ENCODE results near the gene KCNMB4.
A peak's percentile ranks its signal among the peaks of the same experiment; 100 is the strongest.

Gene KCNMB4, protein sequence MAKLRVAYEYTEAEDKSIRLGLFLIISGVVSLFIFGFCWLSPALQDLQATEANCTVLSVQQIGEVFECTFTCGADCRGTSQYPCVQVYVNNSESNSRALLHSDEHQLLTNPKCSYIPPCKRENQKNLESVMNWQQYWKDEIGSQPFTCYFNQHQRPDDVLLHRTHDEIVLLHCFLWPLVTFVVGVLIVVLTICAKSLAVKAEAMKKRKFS

DNA sequence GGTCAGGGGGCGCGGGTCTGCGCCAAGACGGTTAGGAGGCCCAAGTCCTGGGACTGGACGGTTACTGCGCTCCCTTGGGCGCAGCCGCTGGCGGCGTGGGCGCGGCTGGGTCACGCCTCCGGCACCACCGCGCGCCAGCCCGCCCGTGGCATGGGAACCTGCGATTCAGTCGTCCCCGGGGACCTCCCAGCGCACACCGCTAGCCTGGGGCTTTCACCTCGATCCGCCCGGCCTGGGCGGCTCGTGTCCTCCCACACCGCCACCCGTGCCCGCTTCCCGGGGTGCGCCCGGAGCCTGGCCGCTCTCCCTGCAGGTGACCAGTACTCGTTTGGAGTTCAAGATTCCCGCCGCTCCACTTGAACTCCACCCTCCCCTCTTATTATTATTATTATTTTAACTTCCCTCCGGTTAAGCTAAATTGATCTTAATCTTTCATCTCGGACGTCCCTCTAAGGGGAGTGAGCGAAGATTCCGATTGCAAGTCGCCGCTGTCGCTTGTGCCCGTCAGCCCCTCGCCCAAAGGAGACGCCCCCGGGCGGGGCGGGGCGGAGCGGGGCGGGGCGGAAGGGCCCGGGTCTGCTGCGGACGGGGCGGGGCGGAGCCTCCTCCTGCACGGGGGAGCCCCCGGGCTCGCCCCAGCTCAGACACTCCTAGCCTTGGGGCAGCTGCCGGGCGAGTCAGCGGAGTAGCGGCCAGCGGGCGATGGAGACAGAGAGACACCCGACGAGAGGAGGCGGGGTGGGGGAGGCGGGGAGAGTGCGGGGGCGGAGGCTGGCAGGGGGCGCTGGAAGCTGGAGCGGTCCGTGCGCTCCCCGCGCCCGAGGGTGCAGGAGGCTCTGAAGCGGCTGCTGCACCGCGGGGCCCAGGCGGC is at the start of gene KCNMB4:
TSS of gene KCNMB4 (plus strand) at position 643 of the 871 bp plus-strand sequence. CDS start 445 bp downstream, outside the sequence.
- peak; percentile 78 for DNase-seq

DNA sequence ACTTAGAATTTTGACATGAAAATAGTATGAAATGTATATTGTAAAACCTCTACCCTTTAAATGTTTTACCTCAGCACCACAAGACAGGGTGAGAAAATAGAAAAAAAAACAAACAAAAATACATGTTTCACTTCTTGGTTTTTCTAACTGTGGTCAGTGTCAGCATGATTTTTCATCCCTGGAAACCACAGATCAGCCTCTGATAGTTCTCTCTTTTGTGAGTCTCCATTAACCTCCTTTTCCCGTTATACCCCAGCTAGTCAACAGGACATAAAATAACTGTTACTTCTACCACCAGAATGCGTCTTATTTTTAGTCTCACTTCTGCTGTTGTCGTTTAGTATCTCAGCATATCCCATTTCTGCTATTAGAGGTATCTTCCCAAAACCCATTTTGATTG is 48.3 kb upstream of the KCNMB4 start:
- DNase-seq, result no peak

DNA sequence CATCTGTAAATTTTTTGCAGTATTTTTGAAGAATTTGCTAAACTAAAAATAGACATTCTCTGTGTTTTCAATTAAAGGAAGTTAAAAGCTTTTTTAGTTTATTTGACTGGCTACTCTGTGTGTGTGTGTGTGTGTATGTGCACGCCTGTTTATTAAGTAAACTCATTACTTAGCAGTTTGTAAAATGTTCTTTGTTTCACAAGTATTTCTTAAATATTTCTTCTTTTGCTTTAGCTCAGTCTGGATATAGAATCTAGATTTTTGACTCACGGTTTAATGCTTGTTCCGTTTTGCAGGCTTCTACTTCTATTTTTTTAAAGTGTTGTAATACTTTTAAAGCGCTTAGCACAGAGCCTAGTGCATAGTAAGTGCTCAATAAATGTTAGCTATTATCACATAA is 46.5 kb upstream of the KCNMB4 start:
- DNase-seq, result no peak

DNA sequence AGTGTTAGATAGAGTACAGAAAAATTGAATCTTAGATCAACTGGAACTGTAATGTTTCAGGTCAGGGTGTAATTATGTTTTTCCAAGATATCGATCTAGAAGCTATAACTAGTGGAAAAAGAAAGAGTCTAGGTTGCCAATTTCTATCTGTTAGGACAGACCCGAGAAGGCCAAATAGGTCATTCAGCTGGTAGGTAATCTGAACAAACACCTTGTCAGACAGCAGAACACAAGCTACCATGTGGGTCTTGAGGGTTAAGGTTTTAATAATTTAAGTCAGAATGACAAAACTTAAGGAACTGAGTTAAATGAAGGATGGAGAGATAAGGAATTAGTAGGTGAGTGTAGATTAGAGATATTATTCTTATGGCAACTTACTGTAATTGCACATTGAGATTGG is 44.9 kb upstream of the KCNMB4 start:
- no peak for DNase-seq

DNA sequence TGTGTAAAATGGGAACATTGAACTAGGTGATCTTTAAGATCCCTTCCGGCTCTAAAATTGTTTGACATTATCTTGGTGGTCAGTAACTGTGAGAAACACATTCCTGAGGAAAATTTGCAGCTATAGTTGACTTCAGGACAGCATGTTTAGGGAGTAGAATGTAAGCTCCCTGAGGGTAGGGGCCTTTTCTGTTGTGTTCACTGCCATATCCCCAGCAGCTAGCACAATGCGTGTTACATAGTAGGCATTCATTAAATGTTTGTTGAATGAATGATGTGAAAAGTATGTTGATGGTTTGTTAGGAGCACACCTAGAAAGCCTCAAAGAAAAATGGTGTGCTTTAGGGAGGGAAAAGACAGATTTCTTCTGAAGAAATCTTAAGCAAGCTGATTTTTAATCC is 38.5 kb upstream of the KCNMB4 start:
- DNase-seq, result no peak

DNA sequence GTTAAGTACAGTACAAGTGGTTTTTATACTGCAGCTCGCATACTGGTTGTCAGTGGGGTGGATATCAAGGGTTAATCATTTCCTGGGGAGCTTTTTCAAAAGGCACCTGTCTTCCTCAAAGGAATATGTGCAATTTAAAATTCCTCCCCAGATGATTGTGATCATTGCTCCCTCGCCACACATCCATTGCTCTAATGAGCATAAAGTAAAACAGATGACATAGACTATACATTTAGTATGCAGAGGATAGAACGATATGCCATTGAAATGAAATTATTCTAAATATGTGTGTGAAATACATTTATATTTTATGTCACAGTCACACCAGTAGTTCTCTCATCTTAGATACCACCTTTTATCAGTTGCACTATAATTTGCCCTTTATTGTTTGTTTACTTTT is 36.4 kb upstream of the KCNMB4 start:
- DNase-seq, result no peak

DNA sequence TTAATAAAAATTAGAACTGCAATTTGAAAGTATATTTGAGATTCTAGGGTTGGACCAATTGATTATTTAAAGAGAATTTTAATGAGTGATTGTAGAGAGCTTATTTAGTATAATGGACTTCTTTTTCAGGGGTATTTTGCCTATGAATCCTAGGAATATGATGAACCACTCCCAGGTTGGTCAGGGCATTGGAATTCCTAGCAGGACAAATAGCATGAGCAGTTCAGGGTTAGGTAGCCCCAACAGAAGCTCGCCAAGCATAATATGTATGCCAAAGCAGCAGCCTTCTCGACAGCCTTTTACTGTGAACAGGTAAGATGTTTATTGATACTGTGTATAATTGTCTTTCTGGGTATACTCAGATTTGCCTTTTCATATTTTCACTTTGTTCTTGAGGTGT is 35.9 kb upstream of the KCNMB4 start:
- DNase-seq, result no peak

DNA sequence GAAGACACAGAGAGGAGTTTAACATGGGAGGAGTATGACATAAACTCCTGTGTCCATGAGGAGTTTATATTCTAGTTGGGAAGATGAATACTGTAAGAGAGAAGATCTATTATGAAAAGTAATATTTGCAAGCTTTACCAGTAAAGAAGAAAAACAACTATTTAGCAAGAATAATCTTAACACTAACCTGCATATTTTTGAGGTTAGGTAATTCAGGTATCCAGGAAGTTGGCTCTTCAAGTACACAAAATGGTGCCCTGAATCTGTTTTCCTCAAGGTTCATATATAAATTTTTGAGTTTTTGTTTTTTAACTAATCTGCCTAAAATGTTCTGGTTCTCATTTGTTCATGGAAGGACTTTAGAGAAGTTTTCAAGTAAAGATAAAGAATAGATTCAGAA is 33.9 kb upstream of the KCNMB4 start:
- no peak for DNase-seq

DNA sequence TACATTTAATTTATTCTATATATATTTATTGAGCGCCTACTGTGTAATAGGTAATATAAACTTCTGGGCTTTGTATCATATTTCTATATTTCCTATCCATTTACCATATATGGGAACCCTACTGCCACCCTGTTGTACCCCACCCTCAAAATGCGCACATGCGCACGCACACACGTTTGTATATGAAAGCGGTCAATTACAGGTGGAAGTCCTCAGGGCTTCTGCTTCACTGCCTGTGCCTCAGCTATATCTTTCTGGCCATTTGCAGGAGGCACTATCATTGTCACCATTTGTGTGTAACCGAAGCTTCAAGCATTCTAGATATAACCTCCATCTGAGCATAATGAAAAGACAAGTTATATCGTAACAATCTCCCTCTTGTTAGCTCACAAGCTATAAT is 31.3 kb upstream of the KCNMB4 start:
- no peak for DNase-seq

DNA sequence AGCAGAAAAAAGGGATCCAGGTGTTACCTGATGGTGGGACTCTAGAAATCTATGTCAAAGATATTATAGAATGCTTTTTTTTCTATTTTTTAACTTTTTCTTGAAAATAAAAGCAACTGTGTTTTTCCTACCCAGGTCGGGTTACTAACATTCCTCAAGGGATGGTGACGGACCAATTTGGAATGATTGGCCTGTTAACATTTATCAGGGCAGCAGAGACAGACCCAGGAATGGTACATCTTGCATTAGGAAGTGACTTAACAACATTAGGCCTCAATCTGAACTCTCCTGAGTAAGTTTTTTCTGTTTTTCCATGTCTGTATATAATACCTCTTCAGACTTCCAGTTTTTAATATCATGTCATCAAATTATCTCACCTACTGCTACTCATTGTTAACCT is 27.6 kb upstream of the KCNMB4 start:
- DNase-seq, result no peak

DNA sequence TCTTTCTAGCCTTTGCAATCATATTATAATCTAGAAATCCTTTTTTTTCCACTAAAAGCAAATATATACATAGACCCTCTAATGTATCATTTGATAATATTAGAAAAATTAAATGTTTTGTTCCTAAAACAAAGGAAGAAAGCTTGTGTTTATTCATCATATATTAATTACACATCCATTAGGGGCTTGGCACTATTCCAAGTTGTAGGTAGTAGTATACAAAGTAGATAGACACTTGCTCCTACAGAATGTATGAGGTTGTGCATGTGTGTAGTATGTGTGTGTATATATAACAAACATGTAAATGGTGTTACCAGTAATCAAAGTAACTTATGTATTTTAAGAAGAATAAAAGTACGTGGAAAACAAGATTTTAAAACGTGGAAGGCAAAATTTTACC is 15.0 kb upstream of the KCNMB4 start:
- DNase-seq, result no peak

DNA sequence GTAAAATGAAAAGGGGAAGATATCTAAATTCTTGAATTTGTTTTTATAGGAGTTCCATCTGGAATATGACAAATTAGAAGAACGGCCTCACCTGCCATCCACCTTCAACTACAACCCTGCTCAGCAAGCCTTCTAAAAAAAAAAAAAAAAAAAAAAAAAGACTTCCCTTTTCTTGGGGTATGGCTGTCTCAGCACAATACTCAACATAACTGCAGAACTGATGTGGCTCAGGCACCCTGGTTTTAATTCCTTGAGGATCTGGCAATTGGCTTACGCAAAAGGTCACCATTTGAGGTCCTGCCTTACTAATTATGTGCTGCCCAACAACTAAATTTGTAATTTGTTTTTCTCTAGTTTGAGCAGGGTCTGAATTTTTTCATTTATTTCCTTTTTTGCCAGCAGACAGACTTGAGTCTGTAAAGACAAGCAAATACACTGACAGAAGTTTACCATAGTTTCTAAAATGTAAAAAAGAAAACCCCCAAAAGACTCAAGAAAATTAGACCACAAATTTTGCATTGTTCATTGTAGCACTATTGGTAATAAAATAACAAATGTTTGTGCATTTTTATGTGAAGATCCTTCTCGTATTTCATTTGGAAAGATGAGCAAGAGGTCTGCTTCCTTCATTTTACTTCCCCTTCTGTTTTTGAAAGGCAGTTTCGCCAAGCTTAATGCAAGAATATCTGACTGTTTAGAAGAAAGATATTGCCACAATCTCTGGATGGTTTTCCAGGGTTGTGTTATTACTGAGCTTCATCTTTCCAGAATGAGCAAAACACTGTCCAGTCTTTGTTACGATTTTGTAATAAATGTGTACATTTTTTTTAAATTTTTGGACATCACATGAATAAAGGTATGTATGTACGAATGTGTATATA is 12.1 kb upstream of the KCNMB4 start:
- DNase-seq, result no peak

DNA sequence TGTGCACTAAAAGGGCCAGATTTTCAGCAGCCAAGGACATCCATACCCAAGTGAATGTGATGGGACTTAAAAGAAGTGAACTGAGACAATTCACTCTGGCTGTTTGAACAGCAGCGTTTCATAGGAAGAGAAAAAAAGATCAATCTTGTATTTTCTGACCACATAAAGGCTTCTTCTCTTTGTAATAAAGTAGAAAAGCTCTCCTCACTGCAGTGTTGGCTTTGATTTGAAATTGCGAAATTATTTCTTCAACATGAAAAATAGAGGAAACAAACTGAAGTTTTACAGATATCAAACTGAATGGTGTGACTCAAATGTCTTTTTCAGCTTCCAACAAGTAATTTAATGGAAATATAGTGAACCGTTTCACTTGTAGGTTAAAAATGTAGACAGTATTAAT is 11.3 kb upstream of the KCNMB4 start:
- DNase-seq, result no peak

DNA sequence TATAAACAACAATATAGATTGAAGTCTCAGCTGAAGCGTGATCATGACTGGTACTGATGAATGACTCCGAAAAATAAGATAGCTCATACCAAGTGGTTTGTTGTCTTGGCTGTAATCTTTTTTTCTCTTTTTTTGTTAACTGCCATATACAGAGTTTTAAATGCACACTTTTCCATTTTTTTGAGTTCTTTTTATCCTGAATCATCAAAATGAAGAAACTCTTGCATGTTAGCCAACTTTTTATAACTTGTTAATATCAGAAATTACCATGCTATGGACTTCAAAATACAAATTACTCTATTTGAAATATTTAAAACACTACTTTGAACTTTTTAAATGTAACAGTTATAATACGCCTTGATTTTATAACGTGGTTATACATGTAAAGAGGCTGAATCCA is 10.1 kb upstream of the KCNMB4 start:
- no peak for DNase-seq

DNA sequence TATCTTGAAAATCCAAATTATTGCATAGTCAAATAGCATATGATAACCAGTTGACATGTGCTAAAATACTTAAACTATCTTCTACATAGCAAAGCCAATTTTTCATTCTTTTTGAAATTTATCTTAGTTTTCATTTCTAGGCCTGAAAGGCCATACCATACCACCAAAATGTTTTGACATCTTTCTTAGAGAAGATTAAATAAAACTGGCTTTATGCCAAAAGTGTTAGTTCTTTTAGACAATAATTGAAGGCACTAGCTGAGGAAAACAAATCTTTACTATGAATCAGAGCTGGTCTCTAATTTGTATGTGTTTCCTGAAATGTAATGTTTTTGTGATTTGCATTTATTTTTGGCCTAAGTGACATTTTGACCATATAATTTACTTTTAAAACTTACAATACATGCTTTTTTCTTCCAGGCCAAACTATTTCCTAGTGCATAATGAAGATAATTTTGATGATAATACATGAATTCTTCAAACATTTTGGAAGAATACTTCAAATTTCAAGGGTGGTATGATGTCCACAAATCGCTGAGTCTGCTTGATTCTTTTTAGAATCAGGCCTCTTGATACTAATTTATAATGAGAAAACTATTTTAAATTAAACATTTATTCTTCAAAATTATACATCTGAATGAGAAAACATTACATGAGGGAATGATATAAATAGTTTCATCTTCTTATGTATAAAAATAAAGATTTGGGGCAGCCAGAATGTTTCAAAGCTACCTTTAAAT is 6.5 kb upstream of the KCNMB4 start:
- no peak for DNase-seq

DNA sequence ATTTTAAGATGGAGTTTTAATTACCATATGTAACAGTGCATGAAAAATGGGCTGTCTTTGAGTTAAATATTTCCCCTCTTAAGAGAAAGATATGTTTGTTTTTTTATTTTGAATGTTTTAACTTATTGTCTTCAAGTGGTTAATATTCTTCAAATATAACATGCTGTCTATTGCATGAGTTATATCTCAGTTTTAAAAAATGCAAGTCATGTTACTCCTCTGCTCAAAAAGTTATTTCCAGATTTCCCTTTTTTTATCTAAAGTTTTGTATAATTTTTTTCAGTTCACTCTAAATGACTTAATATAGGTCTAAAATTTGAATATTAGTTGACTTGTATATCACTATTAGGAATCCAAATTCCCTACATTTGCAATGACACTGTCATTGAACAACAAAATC is 5.9 kb upstream of the KCNMB4 start:
- no peak for DNase-seq

DNA sequence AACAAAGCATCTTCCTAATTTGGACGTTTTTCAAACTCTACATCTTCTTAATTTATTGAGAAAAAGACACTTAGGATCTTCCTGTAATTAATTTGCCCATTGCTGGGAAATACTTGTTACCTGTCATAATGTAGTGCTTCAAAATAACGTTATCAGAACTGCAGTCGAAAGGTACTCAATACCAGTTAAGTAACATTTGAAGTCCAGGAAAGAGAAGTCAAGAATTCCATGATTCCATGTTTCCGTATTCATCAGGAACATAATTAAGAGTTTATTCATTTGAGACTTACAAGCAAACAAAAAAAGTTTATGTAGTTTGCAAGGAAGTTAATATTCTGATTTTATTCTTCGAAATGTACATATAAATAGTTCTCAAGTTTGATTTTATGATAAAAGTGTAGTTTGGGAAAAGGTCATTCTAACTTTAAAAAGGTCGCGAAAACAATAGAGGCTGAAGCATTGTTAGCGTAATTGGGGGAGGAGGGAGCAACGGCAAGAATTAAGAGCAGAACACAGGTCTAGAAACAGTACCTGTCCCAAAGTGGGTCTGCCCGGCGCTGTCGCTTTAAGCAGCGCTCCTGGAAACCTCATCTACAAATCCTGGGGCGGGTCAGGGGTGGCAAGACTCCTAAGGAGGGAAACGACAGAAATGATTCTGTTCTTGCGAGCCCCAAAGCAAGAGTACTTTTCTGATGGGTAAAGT is 1.2 kb upstream of the KCNMB4 start:
- no peak for DNase-seq

DNA sequence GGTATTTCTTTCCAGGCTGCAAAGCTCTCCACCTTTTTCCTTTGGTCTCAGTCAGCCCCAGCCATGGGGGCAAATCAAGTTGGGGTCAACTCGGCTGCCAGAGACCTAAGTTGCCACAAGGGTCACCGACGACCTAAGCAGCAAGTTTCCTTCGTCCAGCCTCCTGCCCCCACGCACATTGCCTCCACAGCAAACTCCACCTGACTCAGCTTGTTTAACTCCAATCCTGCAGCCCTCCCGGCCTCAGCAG is 767 bp upstream of the KCNMB4 start:
- DNase-seq, result no peak

DNA sequence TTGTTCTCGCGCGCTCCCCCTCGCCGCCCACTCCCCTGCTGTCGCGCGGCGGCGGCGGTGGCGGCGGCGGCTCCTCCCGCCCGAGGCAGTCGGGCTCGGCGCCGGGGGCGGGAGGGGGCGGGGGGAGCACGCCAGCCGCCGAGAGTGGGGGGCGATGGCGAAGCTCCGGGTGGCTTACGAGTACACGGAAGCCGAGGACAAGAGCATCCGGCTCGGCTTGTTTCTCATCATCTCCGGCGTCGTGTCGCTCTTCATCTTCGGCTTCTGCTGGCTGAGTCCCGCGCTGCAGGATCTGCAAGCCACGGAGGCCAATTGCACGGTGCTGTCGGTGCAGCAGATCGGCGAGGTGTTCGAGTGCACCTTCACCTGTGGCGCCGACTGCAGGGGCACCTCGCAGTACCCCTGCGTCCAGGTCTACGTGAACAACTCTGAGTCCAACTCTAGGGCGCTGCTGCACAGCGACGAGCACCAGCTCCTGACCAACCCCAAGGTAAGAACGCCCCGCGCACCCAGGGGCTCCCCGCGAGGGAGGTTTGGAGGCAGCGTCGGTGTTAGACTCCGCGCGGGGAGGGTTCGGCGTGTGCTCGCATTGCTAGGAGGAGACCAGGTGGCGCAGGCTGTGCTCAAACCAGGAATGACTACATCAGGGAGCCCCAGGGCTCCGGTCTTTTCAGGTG is 629 bp downstream of the KCNMB4 start:
- DNase-seq, result peak; percentile 80

DNA sequence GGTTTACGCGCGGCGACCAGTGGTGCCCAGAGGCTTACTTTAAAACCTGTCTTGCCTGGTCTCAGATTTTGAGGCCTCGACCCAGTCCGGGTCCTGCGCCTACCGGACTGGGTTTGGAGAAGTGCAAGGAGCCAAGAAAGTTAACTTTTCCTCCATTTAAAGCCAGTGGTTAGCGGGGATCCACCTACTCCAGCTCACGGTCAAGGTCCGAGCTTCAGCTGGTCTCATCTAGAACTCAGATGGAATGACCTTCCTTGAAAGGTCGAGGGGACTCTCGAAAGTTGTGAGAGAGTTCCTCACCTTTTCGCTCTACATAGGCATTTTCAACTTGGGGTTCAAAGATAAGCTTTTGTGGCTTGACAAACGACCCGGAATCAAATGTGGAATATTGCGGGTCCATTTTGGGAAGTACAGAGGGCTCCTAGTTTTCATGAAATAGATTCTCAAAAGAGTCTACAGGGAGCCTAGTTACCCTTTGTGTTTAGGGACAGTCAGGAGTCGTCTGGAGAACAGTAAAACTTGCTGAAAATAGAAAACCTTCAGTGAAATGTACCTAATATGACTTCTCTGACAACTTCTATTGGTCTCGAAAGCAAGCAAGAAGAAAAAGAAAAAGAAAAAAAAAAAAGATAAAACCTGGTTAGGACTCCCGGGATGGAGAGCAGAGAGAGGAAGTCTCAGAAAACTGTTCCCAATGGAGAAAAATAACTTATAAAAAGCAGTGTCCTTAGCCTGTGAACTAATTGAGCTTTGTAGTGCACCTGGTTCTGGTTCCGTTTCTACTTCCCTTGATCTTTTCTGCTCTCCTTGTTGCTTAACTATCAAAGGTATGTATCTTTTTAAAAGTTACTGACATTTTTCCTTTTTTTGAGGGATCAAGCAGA is 1.4 kb downstream of the KCNMB4 start:
- DNase-seq, result no peak

DNA sequence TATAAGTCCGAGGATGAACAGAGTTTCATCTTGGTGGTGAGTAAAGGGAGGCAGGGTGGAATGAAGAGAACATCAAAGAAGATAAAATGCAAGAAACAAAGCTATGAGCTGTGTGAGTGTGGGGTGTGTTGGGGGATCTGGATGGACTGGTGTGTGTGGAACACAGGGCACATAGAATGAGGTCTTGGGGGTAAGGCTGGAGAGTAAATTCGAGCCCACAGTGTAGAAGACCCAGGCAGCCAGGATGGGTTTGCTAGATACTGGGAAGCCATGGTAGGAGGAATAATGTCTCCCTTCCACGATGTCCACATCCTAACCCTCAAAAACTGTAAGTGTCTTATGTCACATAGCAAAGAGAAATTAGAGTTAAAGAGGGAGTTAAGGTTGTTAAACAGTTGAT is 6.8 kb downstream of the KCNMB4 start:
- no peak for DNase-seq

Measured in NCI-H1105 (cell line).